ENCODE results near the gene CLTCL1. TPM values are rescaled to one million over a fixed set of nuclear protein-coding genes. Genes with fewer than 3 reads are reported as not detected.

Gene CLTCL1
- total and polyA plus RNA-seq, 2 experiments from 2014 or later, result 6.6 to 15.1 TPM

DNA sequence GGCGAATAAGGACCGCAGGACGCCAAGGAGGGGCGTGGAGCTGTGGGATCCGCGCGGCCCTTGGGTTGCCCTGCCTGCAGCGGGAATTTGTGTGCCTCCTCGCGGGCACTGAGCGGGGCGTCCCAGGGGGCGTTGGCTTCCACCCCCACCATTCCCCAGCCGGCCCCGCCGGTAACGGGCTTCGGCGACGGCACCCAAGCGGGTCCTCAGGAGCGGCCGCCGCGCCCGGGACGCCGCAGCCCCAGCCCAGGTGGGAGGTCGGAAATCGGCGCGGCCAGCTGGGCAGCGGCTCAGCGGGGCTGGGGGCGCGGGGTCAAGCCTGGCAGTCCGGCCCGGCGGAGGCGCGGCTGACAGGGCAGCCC, 320 bp downstream of the CLTCL1 start:
- Mint-ChIP-seq H3K36me3 (ENCODE audit: low read depth) (no peaks in the 10 kb centered on the region; the same call in 2 of the 3 replicates), H3K9me3 (no peaks in the 10 kb centered on the region; the same call in 2 of the 3 replicates), H3K27ac (no peak overlapping the region), H3K27me3 (ENCODE audit: insufficient read depth, low read depth, poor library complexity) (peaks cover 21% of the 10 kb centered on the region), H3K4me1 (peaks cover 38% of the 10 kb centered on the region), H3K4me3 (peak overlapping the region; percentile 84)
- Histone ChIP-seq H3K4me2 (peak overlapping the region; percentile 99), H3K27me3 (ENCODE audit: insufficient read depth) (peaks cover 16% of the 10 kb centered on the region), H3K36me3 (ENCODE audit: insufficient read depth) (no peaks in the 10 kb centered on the region), H4K20me1 (replicated peaks; ENCODE audit: insufficient read depth) (no peaks in the 10 kb centered on the region), H3K9me2 (ENCODE audit: insufficient read depth) (no peaks in the 10 kb centered on the region), H2AFZ (peak overlapping the region; percentile 97), H3F3A (replicated peaks; ENCODE audit: low read depth) (peaks cover 3% of the 10 kb centered on the region; the same call in 1 of the 2 replicates), H3K27ac (ENCODE audit: low read depth) (no peak overlapping the region), H3K4me1 (ENCODE audit: insufficient read depth) (peaks cover 36% of the 10 kb centered on the region), H3K79me2 (replicated peaks; ENCODE audit: insufficient read depth) (0 out of 2 replicates have a peak, but pooled peaks cover 4% of the 10 kb centered on the region), H3K4me3 (peak overlapping the region; percentile 90)
- DNase-seq (ENCODE audit: low spot score) (peak; percentile 50), ATAC-seq (peak; percentile 42)
- TF ChIP-seq NANOG (IDR thresholded peaks at IDR 0.05; ENCODE audit: borderline replicate concordance), result no peak
- TF ChIP-seq, protein P1, sequence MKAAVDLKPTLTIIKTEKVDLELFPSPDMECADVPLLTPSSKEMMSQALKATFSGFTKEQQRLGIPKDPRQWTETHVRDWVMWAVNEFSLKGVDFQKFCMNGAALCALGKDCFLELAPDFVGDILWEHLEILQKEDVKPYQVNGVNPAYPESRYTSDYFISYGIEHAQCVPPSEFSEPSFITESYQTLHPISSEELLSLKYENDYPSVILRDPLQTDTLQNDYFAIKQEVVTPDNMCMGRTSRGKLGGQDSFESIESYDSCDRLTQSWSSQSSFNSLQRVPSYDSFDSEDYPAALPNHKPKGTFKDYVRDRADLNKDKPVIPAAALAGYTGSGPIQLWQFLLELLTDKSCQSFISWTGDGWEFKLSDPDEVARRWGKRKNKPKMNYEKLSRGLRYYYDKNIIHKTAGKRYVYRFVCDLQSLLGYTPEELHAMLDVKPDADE (IDR thresholded peaks at IDR 0.05), result no peak
- no peak for TF ChIP-seq ZNF331 (CRISPR knock-in tag; IDR thresholded peaks at IDR 0.05; ENCODE audit: low read depth)
- TF ChIP-seq JUNB (IDR thresholded peaks at IDR 0.05; ENCODE audit: unreplicated experiment), result no peak
- no peak for TF ChIP-seq CREB1 (CRISPR knock-in tag; IDR thresholded peaks at IDR 0.05; ENCODE audit: low read depth)
- no peak for TF ChIP-seq EZH2 (IDR thresholded peaks at IDR 0.05; ENCODE audit: low read depth, unreplicated experiment)
- TF ChIP-seq ZNF114 (CRISPR knock-in tag; IDR thresholded peaks at IDR 0.05), result no peak
- TF ChIP-seq, protein P2, sequence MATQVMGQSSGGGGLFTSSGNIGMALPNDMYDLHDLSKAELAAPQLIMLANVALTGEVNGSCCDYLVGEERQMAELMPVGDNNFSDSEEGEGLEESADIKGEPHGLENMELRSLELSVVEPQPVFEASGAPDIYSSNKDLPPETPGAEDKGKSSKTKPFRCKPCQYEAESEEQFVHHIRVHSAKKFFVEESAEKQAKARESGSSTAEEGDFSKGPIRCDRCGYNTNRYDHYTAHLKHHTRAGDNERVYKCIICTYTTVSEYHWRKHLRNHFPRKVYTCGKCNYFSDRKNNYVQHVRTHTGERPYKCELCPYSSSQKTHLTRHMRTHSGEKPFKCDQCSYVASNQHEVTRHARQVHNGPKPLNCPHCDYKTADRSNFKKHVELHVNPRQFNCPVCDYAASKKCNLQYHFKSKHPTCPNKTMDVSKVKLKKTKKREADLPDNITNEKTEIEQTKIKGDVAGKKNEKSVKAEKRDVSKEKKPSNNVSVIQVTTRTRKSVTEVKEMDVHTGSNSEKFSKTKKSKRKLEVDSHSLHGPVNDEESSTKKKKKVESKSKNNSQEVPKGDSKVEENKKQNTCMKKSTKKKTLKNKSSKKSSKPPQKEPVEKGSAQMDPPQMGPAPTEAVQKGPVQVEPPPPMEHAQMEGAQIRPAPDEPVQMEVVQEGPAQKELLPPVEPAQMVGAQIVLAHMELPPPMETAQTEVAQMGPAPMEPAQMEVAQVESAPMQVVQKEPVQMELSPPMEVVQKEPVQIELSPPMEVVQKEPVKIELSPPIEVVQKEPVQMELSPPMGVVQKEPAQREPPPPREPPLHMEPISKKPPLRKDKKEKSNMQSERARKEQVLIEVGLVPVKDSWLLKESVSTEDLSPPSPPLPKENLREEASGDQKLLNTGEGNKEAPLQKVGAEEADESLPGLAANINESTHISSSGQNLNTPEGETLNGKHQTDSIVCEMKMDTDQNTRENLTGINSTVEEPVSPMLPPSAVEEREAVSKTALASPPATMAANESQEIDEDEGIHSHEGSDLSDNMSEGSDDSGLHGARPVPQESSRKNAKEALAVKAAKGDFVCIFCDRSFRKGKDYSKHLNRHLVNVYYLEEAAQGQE (IDR thresholded peaks at IDR 0.05; ENCODE audit: unreplicated experiment), result no peak

DNA sequence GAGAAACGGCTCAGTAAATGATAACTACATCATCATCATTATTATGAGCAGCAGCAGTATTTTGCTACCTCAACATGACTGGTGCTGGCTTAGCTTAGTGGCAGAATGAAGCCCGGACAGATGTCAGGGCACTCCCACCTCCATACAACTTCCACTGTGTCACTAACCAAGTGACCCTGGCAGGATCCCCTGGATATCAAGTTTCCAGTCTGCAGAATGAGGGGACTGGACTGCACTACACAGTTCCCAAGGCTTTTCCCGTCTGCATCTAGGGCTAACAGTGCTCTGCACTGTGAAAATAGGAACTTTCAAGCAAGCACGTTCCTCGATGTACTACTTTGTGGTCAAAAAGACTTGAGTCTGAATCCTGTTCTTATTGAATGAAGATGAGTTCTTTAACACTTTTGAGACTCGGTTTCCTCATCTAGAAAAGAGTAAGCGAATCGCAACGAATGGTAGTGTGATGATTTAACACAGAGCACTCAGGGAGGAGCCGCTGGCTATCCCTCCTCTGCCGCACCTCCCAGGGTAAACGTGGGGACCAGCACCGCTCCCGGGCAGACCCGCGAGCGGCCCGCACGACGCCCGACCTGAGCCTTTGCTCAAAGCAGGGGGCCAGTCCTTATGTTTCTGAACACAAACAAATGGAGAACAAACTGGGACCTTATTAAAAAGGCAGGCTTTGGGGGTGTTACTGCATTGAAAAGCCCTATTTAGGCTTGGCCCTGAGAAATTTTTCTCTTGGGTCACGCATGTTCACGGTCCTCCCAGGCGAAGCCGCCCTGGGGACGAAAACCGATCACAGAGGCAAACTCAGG, 910 bp downstream of the CLTCL1 start:
- H2AFZ ChIP-seq, result peak overlapping the region; percentile 97
- no peaks in the 10 kb centered on the region; the same call in 2 of the 3 replicates for H3K36me3 Mint-ChIP-seq (ENCODE audit: low read depth)
- TF ChIP-seq, protein P1 (IDR thresholded peaks at IDR 0.05), result no peak
- TF ChIP-seq NANOG (IDR thresholded peaks at IDR 0.05; ENCODE audit: borderline replicate concordance) (no peak), ZNF331 (CRISPR knock-in tag; IDR thresholded peaks at IDR 0.05; ENCODE audit: low read depth) (no peak), STAT1 (IDR thresholded peaks at IDR 0.05; ENCODE audit: unreplicated experiment) (no peak), EZH2phosphoT487 (IDR thresholded peaks at IDR 0.05; ENCODE audit: unreplicated experiment) (no peak), EZH2 (IDR thresholded peaks at IDR 0.05; ENCODE audit: low read depth, unreplicated experiment) (no peak), CREB1 (CRISPR knock-in tag; IDR thresholded peaks at IDR 0.05; ENCODE audit: low read depth) (no peak), JUNB (IDR thresholded peaks at IDR 0.05; ENCODE audit: unreplicated experiment) (no peak)
- TF ChIP-seq, protein P2 (IDR thresholded peaks at IDR 0.05; ENCODE audit: unreplicated experiment), result no peak

More for the DNA sequence above, 910 bp downstream of the CLTCL1 start:
- H3K4me3 Mint-ChIP-seq, result peak overlapping the region; percentile 84
- Histone ChIP-seq H3K4me1 (ENCODE audit: insufficient read depth) (peaks cover 42% of the 10 kb centered on the region), H3K36me3 (ENCODE audit: insufficient read depth) (no peaks in the 10 kb centered on the region), H4K20me1 (replicated peaks; ENCODE audit: insufficient read depth) (0 out of 2 replicates have a peak, but pooled peaks cover 2% of the 10 kb centered on the region), H3K27ac (ENCODE audit: low read depth) (no peak overlapping the region), H3F3A (replicated peaks; ENCODE audit: low read depth) (peaks cover 3% of the 10 kb centered on the region; the same call in 1 of the 2 replicates), H3K79me2 (replicated peaks; ENCODE audit: insufficient read depth) (0 out of 2 replicates have a peak, but pooled peaks cover 4% of the 10 kb centered on the region), H3K9me2 (ENCODE audit: insufficient read depth) (no peaks in the 10 kb centered on the region), H3K4me2 (peak overlapping the region; percentile 99), H3K27me3 (ENCODE audit: insufficient read depth) (peaks cover 16% of the 10 kb centered on the region), H3K4me3 (peak overlapping the region; percentile 90)
- H3K27me3 Mint-ChIP-seq (ENCODE audit: insufficient read depth, low read depth, poor library complexity), result peaks cover 21% of the 10 kb centered on the region
- DNase-seq (ENCODE audit: low spot score) (peak; percentile 33), ATAC-seq (peak; percentile 17)
- H3K9me3 Mint-ChIP-seq, result no peaks in the 10 kb centered on the region; the same call in 2 of the 3 replicates
- peaks cover 44% of the 10 kb centered on the region for H3K4me1 Mint-ChIP-seq
- H3K27ac Mint-ChIP-seq, result no peak overlapping the region

All from GM23338 (cell line).